ENCODE results near the gene PPP1R37.

DNA sequence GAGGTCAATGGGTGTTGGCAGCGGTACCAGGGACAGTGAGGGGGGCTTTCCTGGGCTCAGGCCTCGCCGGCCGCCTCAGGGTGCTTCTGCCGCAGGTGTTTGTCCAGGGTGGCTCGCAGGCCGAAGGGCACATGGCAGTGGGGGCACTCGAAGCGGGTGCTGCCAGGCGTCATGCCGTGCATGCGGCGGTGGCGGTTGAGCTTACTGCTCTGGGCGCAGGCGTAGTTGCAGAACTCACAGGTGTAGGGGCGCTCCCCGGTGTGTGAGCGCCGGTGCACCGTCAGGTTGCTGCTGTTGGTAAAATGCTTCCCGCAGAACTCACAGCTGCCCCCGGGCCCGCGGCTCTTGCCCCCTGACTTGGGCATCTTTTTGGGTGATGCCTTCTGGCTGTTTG lies 21.4 kb upstream of the PPP1R37 start:
- TF ChIP-seq CTCF (IDR thresholded peaks at IDR 0.05) (no peak), EZH2 (IDR thresholded peaks at IDR 0.05; ENCODE audit: borderline replicate concordance, insufficient read depth, low read depth, low read length, poor library complexity, severe bottlenecking) (no peak)
